GM19351 (cell line): ENCODE measurements around the gene IKZF1.

ENCODE experiments used
- ATAC-seq: cut with Tn5 transposase; IDR thresholded peaks from one replicate; pipeline ENCODE4 v1.9.1; 2021; ENCODE audit warnings: mild to moderate bottlenecking, moderate library complexity; ENCODE audit not compliant: unreplicated experiment

IKZF1 gene

DNA sequence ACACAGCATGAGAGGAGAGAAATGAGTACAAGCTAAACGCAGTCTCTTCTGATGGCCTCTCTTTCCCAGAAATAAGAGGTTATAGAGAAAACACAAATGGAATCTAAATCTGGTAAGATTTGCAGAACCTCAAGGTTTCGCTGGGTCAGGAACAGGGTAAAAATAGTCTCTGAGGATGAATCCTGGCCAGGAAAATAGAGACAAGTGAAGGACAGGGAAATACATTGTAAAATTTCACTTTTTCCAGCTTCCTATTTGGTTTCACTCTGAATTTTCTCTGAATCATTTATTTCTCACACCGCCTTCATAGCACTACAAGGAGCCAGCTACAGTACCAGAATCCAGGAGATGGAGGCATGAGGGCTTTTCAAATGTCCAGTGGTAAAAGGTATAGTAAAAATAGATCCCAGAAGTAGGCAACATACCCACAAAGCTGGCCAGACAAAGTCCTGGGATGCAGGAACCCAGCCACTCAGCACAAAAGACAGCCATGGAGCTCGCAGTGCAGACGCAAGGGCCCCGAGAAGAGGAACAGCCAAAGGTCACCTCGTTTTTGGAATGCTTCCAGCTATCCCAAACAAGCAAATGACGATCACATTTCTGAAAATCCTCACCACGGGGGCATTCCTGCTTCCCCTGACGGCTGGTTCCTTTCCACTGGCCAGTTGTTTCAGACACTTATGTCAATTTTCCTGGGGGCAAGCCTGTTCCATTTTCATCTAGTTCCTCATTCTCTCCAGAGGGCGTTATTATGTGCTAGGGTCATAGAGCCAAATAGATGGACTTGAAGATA lies 21.5 kb upstream of the IKZF1 start:
- ATAC-seq, result no peak

DNA sequence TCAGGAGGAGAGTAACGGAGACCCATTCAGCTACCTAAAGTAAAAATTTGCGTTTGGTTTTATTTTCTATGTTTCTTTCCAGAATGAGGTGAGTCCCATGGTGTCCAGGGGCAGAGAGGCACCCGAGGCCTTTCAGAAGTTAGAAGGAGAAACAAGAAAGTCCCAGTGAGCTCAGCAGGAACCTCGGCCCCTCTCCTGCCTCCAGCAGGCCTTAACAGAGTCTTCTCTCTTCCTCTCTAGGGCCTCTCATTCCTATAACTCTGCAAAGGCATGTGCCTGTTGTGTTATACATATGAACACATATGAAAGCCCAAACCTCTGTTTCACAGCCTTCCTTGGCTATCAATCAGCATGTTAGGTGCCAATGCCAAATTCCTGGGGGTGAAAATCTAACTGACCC lies 20.8 kb upstream of the IKZF1 start:
- no peak for ATAC-seq

DNA sequence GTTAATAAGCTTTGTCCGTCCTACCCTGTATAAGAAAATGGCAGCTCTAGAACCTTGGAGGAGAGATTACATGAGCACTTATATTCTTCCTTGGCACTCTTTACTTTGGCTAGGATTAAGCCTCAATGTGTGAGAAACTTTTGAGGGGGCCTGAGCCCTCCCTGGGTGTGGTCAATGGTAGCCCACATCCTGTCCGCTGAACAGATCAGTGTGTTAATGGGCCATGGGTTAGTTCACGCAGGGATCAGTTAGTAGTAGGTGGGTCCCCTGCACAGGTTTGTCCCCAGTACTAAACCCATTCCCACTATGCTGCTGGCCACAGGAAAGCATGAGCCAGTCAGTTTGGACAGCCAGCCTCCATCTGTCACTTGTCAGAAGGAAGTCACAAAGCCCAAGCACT lies 20.2 kb upstream of the IKZF1 start:
- no peak for ATAC-seq

DNA sequence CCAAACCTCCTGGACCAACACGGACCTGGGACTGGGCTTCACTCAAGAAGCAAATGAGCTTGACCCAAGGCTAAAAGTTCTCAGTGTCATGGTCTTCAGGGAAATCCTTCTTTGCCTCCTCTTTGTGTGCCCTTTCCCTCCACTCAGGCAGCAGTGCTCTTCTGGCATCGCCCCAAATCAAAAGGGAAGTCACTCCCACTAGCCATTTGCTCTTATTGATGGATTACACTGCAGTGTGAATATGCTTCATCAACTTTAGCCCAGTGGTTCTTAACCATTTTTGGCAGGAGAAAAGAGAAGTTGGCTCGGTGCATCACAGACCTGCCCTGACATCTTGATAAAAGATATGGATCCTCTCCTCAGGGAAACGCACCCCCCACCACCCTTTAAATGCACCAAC lies 19.2 kb upstream of the IKZF1 start:
- no peak for ATAC-seq

DNA sequence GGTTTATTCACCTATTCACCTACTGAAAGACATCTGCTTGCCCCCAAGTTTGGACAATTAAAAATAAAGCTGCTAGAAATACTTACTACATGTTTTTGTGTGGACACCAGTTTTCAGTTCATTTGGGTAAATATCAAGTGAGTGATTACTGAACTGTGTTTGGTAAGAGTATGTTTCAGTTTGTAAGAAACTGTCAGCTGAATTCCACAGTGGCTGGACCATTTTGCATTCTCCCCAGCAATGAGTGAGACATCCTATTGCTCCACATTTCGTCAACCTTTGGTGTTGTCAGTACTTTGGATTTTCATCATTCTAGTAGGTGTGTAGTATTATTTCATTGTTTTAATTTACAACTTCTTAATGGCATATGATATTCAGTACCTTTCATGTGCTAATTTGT lies 17.4 kb upstream of the IKZF1 start:
- ATAC-seq, result no peak

DNA sequence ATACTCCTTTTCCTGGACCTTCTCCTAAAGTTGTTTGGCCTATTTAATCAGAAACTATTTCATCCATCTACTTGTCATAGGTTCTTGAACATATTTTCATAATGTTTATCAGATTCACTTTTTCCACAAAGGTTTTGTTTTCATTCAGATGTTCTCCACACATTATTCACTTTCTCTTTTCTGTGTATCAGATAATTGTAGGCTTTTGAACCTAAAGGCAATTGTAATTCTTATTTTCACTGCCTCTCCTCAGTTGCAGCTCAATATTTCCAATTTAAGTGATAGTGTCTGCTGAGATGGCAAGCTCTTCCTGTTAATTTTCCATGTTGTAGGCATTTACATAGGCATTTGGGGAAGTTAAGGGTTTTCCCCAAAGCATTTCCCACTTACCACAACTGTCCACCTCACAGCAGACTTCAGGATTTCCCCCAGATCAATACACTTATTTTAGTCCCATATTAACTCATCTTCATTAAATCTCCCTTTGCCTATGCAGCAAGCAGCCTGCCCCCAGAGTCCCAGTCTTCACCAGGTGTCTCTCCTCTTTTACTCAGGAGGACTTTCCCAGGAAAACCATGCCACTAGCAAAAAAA lies 12.3 kb upstream of the IKZF1 start:
- ATAC-seq, result no peak

DNA sequence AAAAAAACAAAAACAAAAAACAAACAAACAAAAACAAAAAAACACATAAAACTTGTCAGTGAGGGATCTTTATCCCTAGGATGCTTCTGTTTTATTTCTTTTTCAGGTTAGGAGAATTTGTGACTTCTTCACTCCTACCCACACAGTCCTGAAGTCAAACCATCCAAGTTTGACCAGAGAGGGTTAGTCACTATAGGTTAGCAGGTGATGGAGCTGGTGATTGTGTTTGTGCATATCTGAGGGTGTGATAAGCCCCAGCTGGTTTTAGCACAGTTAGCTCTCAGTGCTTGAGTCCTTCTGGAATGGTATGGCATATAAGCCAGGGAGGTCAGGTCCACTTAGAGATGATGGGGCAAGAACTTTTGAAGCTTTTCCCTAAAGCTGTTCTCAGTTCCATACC lies 11.8 kb upstream of the IKZF1 start:
- ATAC-seq, result peak; percentile 41

DNA sequence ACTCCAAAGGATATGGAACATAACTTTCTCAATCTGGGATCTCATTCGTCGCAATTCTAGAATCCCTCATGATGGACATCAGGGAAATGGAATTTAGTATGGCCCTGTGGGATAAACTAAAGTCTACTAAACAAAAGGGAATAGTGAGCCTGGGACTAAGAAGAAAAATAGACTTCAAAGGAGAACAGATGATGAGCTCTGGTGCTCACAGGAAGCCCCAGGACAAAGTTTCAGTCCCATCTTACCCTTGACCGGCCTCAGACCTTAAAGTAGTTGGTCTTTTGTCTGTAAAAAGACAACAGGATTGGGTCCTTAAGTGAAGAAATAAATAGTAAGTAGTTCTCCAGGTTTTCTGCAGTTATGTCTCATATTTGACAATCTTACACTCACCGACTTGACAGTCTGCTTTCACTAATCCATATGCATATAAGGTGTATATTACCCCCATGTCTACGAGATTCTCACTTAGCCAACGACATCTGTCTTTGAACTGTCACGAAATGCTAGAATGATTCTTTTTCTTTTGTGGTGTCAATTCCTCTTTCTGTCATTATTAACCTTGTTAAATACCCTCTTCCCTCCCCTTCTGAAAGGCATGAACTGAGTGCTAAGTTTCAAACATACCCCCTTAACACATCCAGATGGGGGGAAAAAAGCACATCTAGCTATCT lies 10.9 kb upstream of the IKZF1 start:
- peak; percentile 75 for ATAC-seq

DNA sequence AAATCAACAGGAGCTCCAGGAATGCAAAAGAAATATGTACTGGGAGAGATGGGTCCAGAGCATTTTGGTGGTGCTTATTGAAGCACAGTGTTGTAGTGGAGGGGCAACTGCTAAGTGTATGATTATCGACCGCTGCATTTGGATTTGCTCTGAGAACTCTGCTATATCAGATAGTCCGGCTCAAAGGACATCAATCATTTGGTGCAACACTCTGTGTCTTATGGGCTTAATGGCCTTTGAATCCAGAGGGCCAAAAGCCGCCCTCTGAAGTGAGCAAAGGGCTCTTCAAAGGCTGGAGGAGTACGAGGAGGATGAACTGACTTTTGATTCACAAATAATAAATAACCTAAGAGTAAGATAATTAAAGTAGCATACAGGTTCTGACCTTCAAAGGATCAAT lies 9.4 kb upstream of the IKZF1 start:
- ATAC-seq, result no peak

DNA sequence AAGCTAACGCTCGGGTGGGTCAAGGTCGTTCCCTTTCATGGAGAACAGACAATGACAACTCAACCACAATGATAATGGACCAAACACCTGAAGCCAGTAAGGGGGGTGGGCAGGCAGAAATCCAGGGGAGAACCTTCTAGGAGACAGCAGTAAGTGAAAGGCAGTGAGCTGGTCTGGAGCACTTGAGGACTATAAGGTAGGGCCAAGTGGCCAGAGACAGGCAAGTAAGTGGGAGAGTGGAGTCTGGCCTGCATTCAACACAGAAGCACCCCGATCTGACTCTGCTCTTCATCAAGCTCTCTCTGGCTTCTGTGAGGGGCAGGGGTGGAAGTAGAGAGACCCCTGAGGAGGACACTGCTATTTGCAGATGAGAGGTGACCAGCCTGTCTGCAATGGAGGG lies 7.7 kb upstream of the IKZF1 start:
- no peak for ATAC-seq

DNA sequence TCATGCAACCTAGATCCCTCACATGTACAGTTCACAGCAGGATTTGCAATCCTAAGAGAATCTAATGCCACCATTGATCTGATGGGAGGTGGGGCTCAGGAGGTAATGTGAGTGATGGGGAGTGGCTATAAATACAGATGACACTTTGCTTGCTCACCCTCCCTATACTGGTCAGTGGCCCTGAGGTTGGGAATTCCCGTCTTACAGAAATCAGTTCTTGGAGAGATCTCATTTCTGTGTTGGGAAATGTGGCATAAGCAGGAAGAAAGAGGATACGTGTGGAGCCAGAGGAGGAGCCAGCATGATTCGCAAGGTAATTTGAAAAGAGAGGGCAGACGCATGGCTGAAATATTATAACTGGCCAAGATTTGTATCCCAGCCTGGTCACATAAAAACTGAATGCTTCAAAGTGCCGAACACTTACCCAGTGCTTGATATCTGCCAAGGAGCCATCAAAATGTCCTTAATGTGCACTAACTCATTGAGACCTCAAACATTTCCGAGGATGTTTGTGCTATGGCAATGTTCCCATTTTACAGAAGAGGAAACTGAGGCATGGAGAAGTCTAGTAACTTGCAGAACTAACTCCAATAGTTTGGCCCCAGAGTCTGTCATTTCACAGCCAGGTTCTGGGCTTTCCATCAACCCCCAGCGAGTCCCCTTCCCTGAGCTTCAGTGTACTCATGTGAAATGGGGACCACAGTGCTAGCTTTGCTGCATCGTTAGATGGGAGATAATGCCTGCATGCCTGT lies 5.5 kb upstream of the IKZF1 start:
- ATAC-seq, result no peak

DNA sequence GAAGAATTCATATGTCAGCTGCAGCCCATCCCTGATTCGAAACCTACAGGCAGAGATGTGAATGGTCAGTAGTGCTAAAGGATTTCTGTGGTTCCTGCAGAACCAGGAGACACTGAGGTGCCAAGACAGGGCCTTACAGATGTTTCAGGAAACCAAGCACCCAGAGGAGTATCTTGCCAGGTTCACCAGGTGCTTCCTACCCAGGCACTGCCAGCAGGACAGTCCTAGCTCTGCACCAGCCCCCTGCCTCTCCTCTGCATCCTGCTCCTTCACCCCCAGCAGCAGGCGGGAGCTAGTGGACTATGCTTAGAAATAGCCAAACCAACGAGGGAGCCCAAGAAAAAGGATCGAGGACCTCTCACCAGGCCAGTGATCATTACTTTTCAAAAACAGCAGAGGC lies 4.2 kb upstream of the IKZF1 start:
- ATAC-seq, result no peak

DNA sequence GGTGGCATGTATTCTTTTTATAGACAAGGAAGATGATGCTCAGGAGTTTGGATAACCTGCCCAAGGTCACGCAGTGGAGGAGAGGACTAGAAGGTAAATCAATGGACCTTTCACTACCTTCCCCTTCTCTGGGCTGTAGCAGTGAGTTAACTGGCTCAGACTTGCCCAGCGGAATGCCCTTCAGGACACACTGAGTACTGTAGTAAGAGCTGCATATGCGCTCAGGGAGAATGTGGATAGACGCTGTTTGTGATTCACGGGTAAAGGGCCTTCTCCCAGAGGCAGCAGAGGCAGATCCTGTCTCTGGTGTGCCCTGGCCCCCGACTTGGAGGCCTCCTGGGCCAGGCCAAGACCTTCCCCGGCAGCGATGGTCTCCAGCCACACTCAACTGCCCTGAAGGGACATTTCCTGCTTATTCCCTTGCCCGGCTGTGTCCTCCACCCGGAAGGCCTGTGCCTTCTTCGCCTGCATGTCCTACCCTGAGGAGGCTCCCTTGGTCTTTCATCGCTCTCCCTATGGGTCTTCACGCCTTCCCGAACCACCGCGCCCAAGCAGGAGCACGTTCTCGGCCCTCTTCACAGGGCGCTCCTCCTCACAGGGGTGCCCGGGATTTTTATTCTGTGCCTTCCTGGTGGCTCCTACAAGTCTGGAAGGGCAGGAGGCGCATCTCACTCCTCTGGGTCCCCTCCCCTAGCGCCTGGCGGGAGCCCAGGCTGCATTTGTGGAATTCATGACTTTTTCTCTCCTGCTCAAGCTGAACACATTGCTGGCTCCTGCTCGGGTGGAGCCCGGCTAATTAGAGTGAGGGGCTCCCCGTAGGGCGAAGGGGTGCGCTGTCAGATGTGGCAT lies 1.8 kb upstream of the IKZF1 start:
- no peak for ATAC-seq

DNA sequence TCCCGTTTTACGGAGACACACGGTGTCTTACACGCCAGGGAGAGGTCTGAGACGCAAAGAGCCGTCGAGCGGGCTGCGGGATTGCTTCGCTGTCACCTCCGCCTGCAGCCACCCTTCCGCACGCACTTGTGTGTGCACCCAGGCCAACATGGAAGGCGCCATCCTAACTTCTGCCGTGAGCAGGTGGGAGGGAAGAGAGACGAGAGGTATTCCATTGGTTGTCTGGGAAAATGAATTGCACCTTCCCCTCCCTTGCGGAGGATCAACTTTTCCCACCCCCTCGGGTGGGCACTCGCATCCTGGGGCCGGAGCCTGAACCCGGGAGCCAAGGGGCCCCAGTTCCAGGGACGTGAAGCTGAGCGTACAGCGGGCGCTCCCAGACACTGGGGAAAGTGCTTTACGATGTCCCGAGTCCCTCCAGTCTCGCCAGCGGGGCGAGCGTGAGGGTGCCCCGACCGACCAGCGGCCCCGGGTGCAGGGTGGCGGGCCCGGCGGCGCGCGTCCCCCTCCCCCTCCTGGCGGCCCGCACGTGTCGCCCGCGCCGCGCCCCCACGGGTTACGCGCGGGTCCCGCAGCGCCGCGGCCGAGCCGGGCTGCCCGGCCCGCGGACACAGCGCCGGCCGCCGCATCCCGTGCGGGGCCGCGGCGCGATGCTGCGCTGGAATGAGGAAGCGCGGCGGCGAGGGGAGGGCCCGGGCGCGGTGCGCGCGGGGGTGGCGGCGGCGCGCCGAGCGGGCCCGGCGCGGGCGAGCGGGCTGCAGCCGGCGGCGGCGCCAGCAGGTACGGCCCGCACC lies 984 bp upstream of the IKZF1 start:
- peak; percentile 22 for ATAC-seq

DNA sequence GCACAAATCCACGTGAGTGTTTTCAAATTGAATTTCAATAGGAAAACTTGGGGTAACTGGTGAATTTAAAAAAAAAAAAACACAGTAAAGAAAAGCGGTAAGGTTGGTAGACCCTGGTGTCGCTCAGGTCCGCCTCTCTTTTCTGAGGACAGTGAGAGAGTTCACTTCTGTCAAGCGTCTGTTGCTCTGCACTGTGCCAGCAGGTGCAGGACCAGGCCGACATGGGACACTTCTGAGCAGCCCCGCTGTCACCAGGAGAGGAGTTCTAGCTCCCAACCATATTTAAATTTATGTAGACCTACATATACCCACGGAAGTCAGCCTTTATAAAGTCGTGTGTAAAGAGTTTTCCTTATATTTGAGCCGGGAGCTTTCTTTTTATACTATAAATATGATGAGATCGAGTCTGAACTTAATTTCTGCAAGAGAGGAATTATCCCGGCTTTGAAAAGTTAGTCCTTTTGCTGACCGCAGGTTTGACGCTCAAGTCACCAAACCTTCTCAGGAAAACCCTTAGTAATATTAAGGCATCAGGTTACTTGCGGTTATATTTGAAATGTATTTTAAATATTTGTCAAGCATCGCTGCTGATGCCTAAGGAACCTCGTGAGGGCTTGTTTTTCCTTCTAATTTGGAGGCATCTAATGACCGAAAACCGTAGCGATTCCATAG lies 531 bp downstream of the IKZF1 start:
- ATAC-seq, result peak; percentile 42

DNA sequence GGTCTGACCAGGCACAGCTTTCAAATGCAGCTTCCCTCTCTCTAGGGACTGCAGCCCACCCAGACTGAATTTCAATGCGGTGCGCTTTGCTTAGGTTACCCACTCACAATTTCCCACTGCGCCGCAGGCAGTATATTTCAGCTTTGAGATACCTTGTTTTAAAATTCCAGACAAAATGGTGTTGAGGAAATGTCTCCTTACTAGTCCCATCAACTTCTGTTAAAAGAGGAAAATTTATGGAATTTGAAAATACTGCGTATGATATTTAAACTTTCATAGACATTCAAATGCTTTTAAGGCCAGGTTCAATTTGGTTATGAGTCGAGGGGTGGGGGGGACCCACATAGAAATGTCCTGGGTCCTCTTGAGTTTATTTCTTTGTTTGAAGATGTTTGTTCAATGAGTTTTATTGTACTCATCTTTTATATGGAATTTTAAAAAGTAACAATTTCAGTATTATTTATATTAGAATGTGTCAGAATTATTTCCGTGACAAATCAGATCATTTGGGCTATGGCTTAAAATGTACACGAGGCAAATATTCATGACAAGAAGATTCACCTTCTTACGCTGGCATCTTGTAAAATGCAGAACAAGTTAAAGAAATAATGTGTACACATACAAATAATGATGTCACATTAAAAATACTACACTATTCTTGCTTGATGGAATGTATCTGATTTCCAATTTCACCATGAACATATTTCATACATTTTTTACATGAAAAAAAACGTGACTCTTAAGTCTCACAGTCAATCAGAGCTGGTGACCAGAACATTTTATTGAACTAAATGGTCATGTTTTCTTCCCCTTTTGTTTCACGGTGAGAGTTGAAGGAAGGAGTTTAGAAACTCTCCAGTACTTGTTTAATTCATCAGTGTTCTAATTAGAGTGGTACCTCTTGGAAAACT lies 1.3 kb downstream of the IKZF1 start:
- no peak for ATAC-seq

DNA sequence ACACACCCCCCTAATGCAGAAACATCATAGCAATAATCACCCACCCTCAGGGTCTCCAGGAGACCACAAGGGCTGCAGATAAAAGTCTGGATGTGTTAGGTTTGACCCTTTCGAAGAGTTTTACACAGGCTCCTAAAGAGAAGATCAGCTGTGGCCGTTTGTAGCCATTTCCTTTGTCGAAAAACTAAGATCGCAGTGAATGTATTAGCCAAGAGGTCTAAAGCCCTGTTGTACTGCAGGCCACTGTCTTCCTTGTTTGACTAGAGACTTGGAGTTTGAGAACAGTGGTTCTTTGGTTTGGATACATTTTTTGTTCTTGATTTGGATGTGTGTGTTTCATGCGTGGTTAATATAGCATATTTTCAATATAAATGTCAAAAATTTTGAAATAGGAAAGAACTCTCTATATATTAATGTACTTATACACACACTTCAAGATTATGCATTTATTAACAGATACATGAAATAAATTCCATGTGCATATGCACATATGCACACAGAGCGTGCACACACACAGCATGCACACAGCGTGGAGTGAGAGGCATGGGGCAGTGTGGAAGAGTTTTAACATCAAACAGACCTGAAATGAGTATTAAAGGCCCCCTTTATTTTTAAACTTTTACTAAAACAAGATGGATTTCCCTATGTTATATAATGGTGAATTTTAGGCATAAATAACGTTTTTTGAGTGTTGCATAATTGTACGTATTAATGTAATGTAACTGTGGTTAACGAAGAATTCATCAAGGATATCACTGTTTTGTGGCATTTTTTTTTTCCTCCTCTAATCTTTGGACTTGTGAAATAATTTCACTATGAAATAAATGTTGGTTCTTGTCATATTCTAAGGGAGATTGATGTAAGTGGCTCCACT lies 2.2 kb downstream of the IKZF1 start:
- ATAC-seq, result no peak
